ENCODE measurements around the gene RRP1B. TPM values are rescaled to one million over a fixed set of nuclear protein-coding genes. Genes with fewer than 3 reads are reported as not detected.
"Not testable (repeated sequence)": the region's sequence is repeated elsewhere in the genome, so short reads cannot be mapped to it uniquely, and the experiment has no call there.

RRP1B gene
- polyA plus RNA-seq, 3 donors, result 3.3 to 6.1 (median 4.5) TPM

- Mint-ChIP-seq H3K27me3 (ENCODE audit: low read depth in 3 of 3) (peaks cover 16 to 32% (median 24%) of the 10 kb centered on the region in 3 donors), H3K9me3 (peaks cover 0 to 6% (median 0%) of the 10 kb centered on the region in 7 donors), H3K36me3 (no peaks in the 10 kb centered on the region), H3K4me1 (peaks cover 19% of the 10 kb centered on the region), H3K4me3 (peak overlapping the region in 1 of 2 donors; percentile 26), H3K27ac (peak overlapping the region in 2 of 7 donors; percentile 46 to 50)
- Histone ChIP-seq H3K9ac (ENCODE audit: insufficient read depth, low read length, poor library complexity, severe bottlenecking) (no peak overlapping the region), H3K79me2 (ENCODE audit: insufficient read depth, low read length) (no peaks in the 10 kb centered on the region), H3K27ac (ENCODE audit: low read depth in 1 of 2, low read length in 2 of 2) (no peak overlapping the region), H3K9me3 (replicated peaks in 1 of 2; ENCODE audit: control insufficient read depth in 1 of 2, insufficient read depth in 1 of 2, low read length in 2 of 2) (no peaks in the 10 kb centered on the region), H3K27me3 (ENCODE audit: control insufficient read depth in 2 of 2, insufficient read depth in 2 of 2, low read length in 2 of 2) (peaks cover 0 to 6% of the 10 kb centered on the region in 2 donors), H3K4me1 (ENCODE audit: control insufficient read depth in 1 of 2, insufficient read depth in 2 of 2, low read length in 2 of 2) (peaks cover 13 to 15% of the 10 kb centered on the region in 2 donors), H4K20me1 (ENCODE audit: insufficient read depth, low read length) (no peaks in the 10 kb centered on the region), H2AFZ (ENCODE audit: insufficient read depth, low read depth, low read length, poor library complexity, severe bottlenecking) (no peak overlapping the region), H3K36me3 (replicated peaks in 1 of 2; ENCODE audit: control insufficient read depth in 1 of 2, insufficient read depth in 2 of 2, low read length in 2 of 2) (no peaks in the 10 kb centered on the region), H3K4me3 (replicated peaks in 1 of 3; ENCODE audit: low read depth in 2 of 3, low read length in 3 of 3) (no peak overlapping the region), H3K4me2 (replicated peaks; ENCODE audit: extremely low read depth, low read length, poor library complexity, severe bottlenecking) (no peak overlapping the region)
- DNase-seq, result no peak
- WGBS (ENCODE audit: insufficient coverage), result 87% methylated on average over 12 of the region's 13 CpGs
- TF ChIP-seq CTCF (IDR thresholded peaks at IDR 0.05), result no peak
- intact Hi-C loops (cut with micrococcal nuclease), result loop anchor here in 1 of 2 donors (10.0 kb wide), 1 partner anchor 738 kb away; the partner anchor contains the start of gene PKNOX1
Observed at GRCh38 chr21:43712268-43712942, 53.0 kb downstream of the RRP1B start.

- not testable (repeated sequence) for DNase-seq; H3K9me3 Mint-ChIP-seq; H3K4me3 Mint-ChIP-seq; H3K4me3 ChIP-seq (replicated peaks in 1 of 3; ENCODE audit: low read depth in 2 of 3, low read length in 3 of 3); H3K27ac ChIP-seq (ENCODE audit: low read depth in 1 of 2, low read length in 2 of 2); H3K4me2 ChIP-seq (replicated peaks; ENCODE audit: extremely low read depth, low read length, poor library complexity, severe bottlenecking); H2AFZ ChIP-seq (ENCODE audit: insufficient read depth, low read depth, low read length, poor library complexity, severe bottlenecking); H3K27me3 ChIP-seq (ENCODE audit: control insufficient read depth in 2 of 2, insufficient read depth in 2 of 2, low read length in 2 of 2); H3K36me3 ChIP-seq (replicated peaks in 1 of 2; ENCODE audit: control insufficient read depth in 1 of 2, insufficient read depth in 2 of 2, low read length in 2 of 2); H3K36me3 Mint-ChIP-seq; H3K9me3 ChIP-seq (replicated peaks in 1 of 2; ENCODE audit: control insufficient read depth in 1 of 2, insufficient read depth in 1 of 2, low read length in 2 of 2); H3K79me2 ChIP-seq (ENCODE audit: insufficient read depth, low read length); H4K20me1 ChIP-seq (ENCODE audit: insufficient read depth, low read length); H3K27ac Mint-ChIP-seq; H3K9ac ChIP-seq (ENCODE audit: insufficient read depth, low read length, poor library complexity, severe bottlenecking)
- Mint-ChIP-seq H3K4me1 (peaks cover 23% of the 10 kb centered on the region), H3K27me3 (ENCODE audit: low read depth in 3 of 3) (peaks cover 20 to 37% (median 32%) of the 10 kb centered on the region in 3 donors)
- 100% methylated on average over 1 of the region's 6 CpGs for WGBS (ENCODE audit: insufficient coverage)
- intact Hi-C loops (cut with micrococcal nuclease), result loop anchor here in 1 of 2 donors (10.0 kb wide), 1 partner anchor 738 kb away; the partner anchor contains the start of gene PKNOX1
- peaks cover 16 to 17% of the 10 kb centered on the region in 2 donors for H3K4me1 ChIP-seq (ENCODE audit: control insufficient read depth in 1 of 2, insufficient read depth in 2 of 2, low read length in 2 of 2)
Observed at GRCh38 chr21:43713123-43713522, 53.8 kb downstream of the RRP1B start.

Data from CD14-positive monocyte (primary cell).